ENCODE results near the gene CCDC3.

GRCh38 chr10:12922117-12922900 lies 79.2 kb downstream of the CCDC3 start:
- no peak for TF ChIP-seq CTCF (IDR thresholded peaks at IDR 0.05)
- no peak for TF ChIP-seq POLR2A (IDR thresholded peaks at IDR 0.05)
